Ovary (tissue), 9 donors: ENCODE results near the gene COG1. TPM values are rescaled to one million over a fixed set of nuclear protein-coding genes. Genes with fewer than 3 reads are reported as not detected.

Experiments used
- DNase-seq, 5 donors: peaks; one replicate each; pipeline ENCODE4 v3.0.0-alpha.2; 2019 to 2020
- H3K27ac ChIP-seq, 2 donors: fragments of 200-600 bp; one replicate each; pipeline versions ENCODE4 v1.5.1 to v1.8.0; 2019 to 2022
- H3K27me3 ChIP-seq: fragments of 200-600 bp; one replicate; pipeline ENCODE4 v1.8.0; 2022
- H3K36me3 ChIP-seq: fragments of 200-600 bp; sonication (generic); one replicate; pipeline ENCODE4 v1.5.1; 2019
- H3K4me1 ChIP-seq: one replicate; pipeline ENCODE4 v1.8.1; 2013; ENCODE audit warnings: mild to moderate bottlenecking, moderate library complexity; ENCODE audit not compliant: insufficient read depth
- H3K4me3 ChIP-seq: fragments of 200-600 bp; sonication (generic); one replicate; pipeline ENCODE4 v1.5.1; 2017
- H3K9me3 ChIP-seq, 2 donors: fragments of 200-600 bp in 1 of 2; sonication (generic) in 1 of 2; one replicate each; pipeline versions ENCODE4 v1.5.1 to v1.8.1; 2013 to 2019; ENCODE audit warnings: mild to moderate bottlenecking in 1 of 2, moderate library complexity in 1 of 2
- CTCF ChIP-seq, 3 donors: fragments of 450-650 bp in 2 of 3; fragments of 200-600 bp in 1 of 3; IDR thresholded peaks; one replicate each; pipeline versions ENCODE4 v1.5.1 to v1.8.0; 2016 to 2022; ENCODE audit warnings: antibody characterized with exemption in 3 of 3, mild to moderate bottlenecking in 1 of 3
- EP300 ChIP-seq: sonication (generic); formaldehyde crosslinking; IDR thresholded peaks from one replicate; pipeline ENCODE4 v1.6.1; 2017; ENCODE audit warnings: antibody characterized with exemption
- POLR2A ChIP-seq: fragments of 450-650 bp; IDR thresholded peaks from one replicate; pipeline ENCODE4 v1.6.1; 2017; ENCODE audit warnings: antibody characterized with exemption, mild to moderate bottlenecking, moderate library complexity
- WGBS, 3 donors: extraction: QIAGEN DNeasy Blood & Tissue Kit in 1 of 3; methylation state at CpG; one replicate each; pipeline versions ENCODE4 v1.1.5 to v1.1.7; 2013 to 2017; 5-methylcytosine and 5-hydroxymethylcytosine counted together
- intact Hi-C, 4 donors: fragments of 100-400 bp; cut with DNase I; formaldehyde crosslinking; loops; one replicate each; pipeline versions ENCODE4 v1.11.0 to v1.15.1; 2022 to 2023
- polyA plus RNA-seq, 2 donors: library from polyadenylated mRNA; stranded (reverse); fragments of 200-250 nt in 1 of 2; fragments of 350-450 nt in 1 of 2; fragmentation: Illumina TruSeq in 1 of 2; extraction: RNeasy Lipid Tissue Mini Kit (QIAGEN cat#74804) in 1 of 2; gene quantifications; one replicate each; pipeline ENCODE4 v1.2.3, GENCODE V29; 2013 to 2014
- total RNA-seq, 7 donors: library from RNA; depleted of rRNA in 2 of 7; stranded (reverse); fragments of >200 nt in 2 of 7; fragmentation: NEBNext Ultra II Directional in 3 of 7; extraction: Animal tissue kit (Norgen Biotek cat#: 25700) in 3 of 7; gene quantifications; one replicate each; pipeline versions ENCODE4 v1.1.0 to v1.2.4, GENCODE V29; 2016 to 2023
- donor health status: DM: no; HTN: no; CAD: no; lungs with moderate emphysema.
- donor health status: DM: no; HTN: no; CAD: no.
- donor health status: Bipolar disorder and iron deficiency.
- donor health status: DM: yes; HTN: yes; CAD: no.
- donor health status: DM: no; HTN: no; CAD: no.
- donor health status: DM: yes; HTN: yes; CAD: no.

COG1 gene
- total and polyA plus RNA-seq, 9 donors, result 22.0 to 59.1 (median 48.4) TPM

GRCh38 chr17:73201215-73202069 is 8.6 kb downstream of the COG1 start:
- intact Hi-C loops, result no loop called here
- peaks cover 3% of the 10 kb centered on the region for H3K4me1 ChIP-seq
- peak; percentile 55 to 68 (median 63) for DNase-seq
- no peaks in the 10 kb centered on the region for H3K9me3 ChIP-seq
- no peaks in the 10 kb centered on the region for H3K36me3 ChIP-seq
- H3K27me3 ChIP-seq, result no peaks in the 10 kb centered on the region
- 29 to 43% (median 41%) methylated on average over 19 of the region's 19 CpGs for WGBS, 3 donors
- peak overlapping the region in 1 of 2 donors; percentile 31 for H3K27ac ChIP-seq
- no peak for TF ChIP-seq CTCF (IDR thresholded peaks at IDR 0.05)
- no peak for TF ChIP-seq POLR2A
- TF ChIP-seq EP300, result no peak
- H3K4me3 ChIP-seq, result no peak overlapping the region

GRCh38 chr17:73203135-73203787 is 10.4 kb downstream of the COG1 start:
- intact Hi-C loops, result no loop called here
- no peak for DNase-seq
- no peaks in the 10 kb centered on the region for H3K36me3 ChIP-seq
- TF ChIP-seq EP300, result no peak
- no peak for TF ChIP-seq CTCF (IDR thresholded peaks at IDR 0.05)
- H3K4me3 ChIP-seq, result no peak overlapping the region
- no peaks in the 10 kb centered on the region for H3K27me3 ChIP-seq
- H3K27ac ChIP-seq, result no peak overlapping the region
- WGBS, 3 donors, result 49 to 64% (median 60%) methylated on average over 8 of the region's 8 CpGs
- no peaks in the 10 kb centered on the region for H3K9me3 ChIP-seq
- H3K4me1 ChIP-seq, result peaks cover 3% of the 10 kb centered on the region

- peaks cover 3% of the 10 kb centered on the region for H3K4me1 ChIP-seq
- H3K36me3 ChIP-seq, result no peaks in the 10 kb centered on the region
- H3K9me3 ChIP-seq, result no peaks in the 10 kb centered on the region
- TF ChIP-seq EP300, result no peak
- no peak for TF ChIP-seq CTCF (IDR thresholded peaks at IDR 0.05)
- TF ChIP-seq POLR2A, result no peak
- intact Hi-C loops, result no loop called here
- no peak overlapping the region for H3K27ac ChIP-seq
- WGBS, 3 donors, result 70 to 79% (median 79%) methylated on average over 10 of the region's 10 CpGs
- no peaks in the 10 kb centered on the region for H3K27me3 ChIP-seq
- DNase-seq, result no peak
- no peak overlapping the region for H3K4me3 ChIP-seq
Measured at GRCh38 chr17:73203788-73204479, 11.1 kb downstream of the COG1 start.

- H3K36me3 ChIP-seq, result no peaks in the 10 kb centered on the region
Measured at GRCh38 chr17:73205459-73205961, 12.7 kb downstream of the COG1 start.

More at GRCh38 chr17:73205459-73205961, 12.7 kb downstream of the COG1 start:
- intact Hi-C loops, result no loop called here
- DNase-seq, result no peak
- TF ChIP-seq CTCF (IDR thresholded peaks at IDR 0.05), result no peak
- TF ChIP-seq POLR2A, result no peak
- TF ChIP-seq EP300, result no peak
- H3K9me3 ChIP-seq, result no peaks in the 10 kb centered on the region
- H3K4me3 ChIP-seq, result no peak overlapping the region
- H3K27ac ChIP-seq, result no peak overlapping the region
- H3K4me1 ChIP-seq, result peaks cover 3% of the 10 kb centered on the region
- no peaks in the 10 kb centered on the region for H3K27me3 ChIP-seq
- 71 to 83% (median 80%) methylated on average over 10 of the region's 10 CpGs for WGBS, 3 donors
